SK-N-MC (cell line): Measurements from ENCODE around the gene BBS12.

ENCODE experiments used
- DNase-seq: peaks from one replicate; pipeline ENCODE4 v3.0.0-alpha.2; 2011; ENCODE audit warnings: low read depth, low spot score
- H3K27ac ChIP-seq: fragments of 200-600 bp; sonication (generic); 2 replicates; pipeline ENCODE4 v1.5.1; 2016; ENCODE audit warnings: mixed run types
- H3K36me3 ChIP-seq: fragments of 200-600 bp; sonication (generic); 2 replicates; pipeline ENCODE4 v1.6.1; 2017; ENCODE audit warnings: antibody characterized with exemption, low read length, mixed read lengths; ENCODE audit not compliant: insufficient read depth
- H3K4me3 ChIP-seq: fragments of 200-600 bp; sonication (generic); 2 replicates; pipeline ENCODE4 v1.5.1; 2016
- H3K9ac ChIP-seq: fragments of 200-600 bp; sonication (generic); 2 replicates; pipeline ENCODE4 v1.8.0; 2017; ENCODE audit warnings: mixed run types, mixed read lengths; ENCODE audit not compliant: insufficient read length
- H3K9me3 ChIP-seq: fragments of 200-600 bp; sonication (generic); 2 replicates; pipeline ENCODE4 v1.6.1; 2017; ENCODE audit warnings: low read depth, mild to moderate bottlenecking, antibody characterized with exemption, low read length, moderate library complexity, mixed read lengths
- EZH2 ChIP-seq: fragments of 200-600 bp; sonication (generic); IDR thresholded peaks from one replicate; pipeline ENCODE4 v1.6.1; 2017; ENCODE audit warnings: antibody characterized with exemption
- FOXP2 ChIP-seq: optimal IDR thresholded peaks from 2 replicates; pipeline ENCODE3; 2011; ENCODE audit warnings: mild to moderate bottlenecking, moderate library complexity; ENCODE audit not compliant: insufficient read depth; ENCODE audit errors: extremely low read length, control extremely low read depth
- POLR2AphosphoS5 ChIP-seq: IDR thresholded peaks from 2 replicates; pipeline ENCODE4 v1.6.1; 2012; ENCODE audit warnings: mild to moderate bottlenecking, low read depth, low read length, borderline replicate concordance

BBS12 gene

GRCh38 chr4:122749704-122750454 is 17.4 kb downstream of the BBS12 start:
- H3K9me3 ChIP-seq = no peaks in the 10 kb centered on the region
- no peak for DNase-seq
- no peaks in the 10 kb centered on the region for H3K36me3 ChIP-seq
- no peak overlapping the region for H3K27ac ChIP-seq
- H3K9ac ChIP-seq = no peak overlapping the region
- no peak for TF ChIP-seq EZH2
- TF ChIP-seq POLR2AphosphoS5 = no peak
- no peak for TF ChIP-seq FOXP2
- H3K4me3 ChIP-seq = no peak overlapping the region

- no peak overlapping the region for H3K9ac ChIP-seq
Measured at GRCh38 chr4:122755675-122756074, 23.2 kb downstream of the BBS12 start.

GRCh38 chr4:122758033-122758432 is 25.5 kb downstream of the BBS12 start:
- H3K9me3 ChIP-seq = no peaks in the 10 kb centered on the region
- H3K4me3 ChIP-seq = no peak overlapping the region
- H3K27ac ChIP-seq = no peak overlapping the region
- DNase-seq = no peak
- TF ChIP-seq FOXP2 (no peak), POLR2AphosphoS5 (no peak), EZH2 (no peak)
- no peaks in the 10 kb centered on the region for H3K36me3 ChIP-seq
- H3K9ac ChIP-seq = peak overlapping the region; percentile 1

More at GRCh38 chr4:122755675-122756074, 23.2 kb downstream of the BBS12 start:
- Histone ChIP-seq H3K4me3 (no peak overlapping the region), H3K36me3 (no peaks in the 10 kb centered on the region), H3K27ac (0 out of 2 replicates have a peak overlapping the region, but pooled peaks have one; percentile 0), H3K9me3 (no peaks in the 10 kb centered on the region)
- no peak for TF ChIP-seq FOXP2
- TF ChIP-seq POLR2AphosphoS5 = no peak
- TF ChIP-seq EZH2 = no peak
- no peak for DNase-seq

GRCh38 chr4:122759639-122760310 is 27.3 kb downstream of the BBS12 start:
- Histone ChIP-seq H3K27ac (no peak overlapping the region), H3K9ac (no peak overlapping the region), H3K36me3 (no peaks in the 10 kb centered on the region), H3K9me3 (no peaks in the 10 kb centered on the region), H3K4me3 (no peak overlapping the region)
- no peak for DNase-seq
- no peak for TF ChIP-seq FOXP2
- TF ChIP-seq POLR2AphosphoS5 = no peak
- TF ChIP-seq EZH2 = no peak

GRCh38 chr4:122762520-122762919 is 30.0 kb downstream of the BBS12 start:
- no peak for TF ChIP-seq POLR2AphosphoS5
- TF ChIP-seq FOXP2 = no peak
- no peak for TF ChIP-seq EZH2
- no peaks in the 10 kb centered on the region for H3K36me3 ChIP-seq
- no peaks in the 10 kb centered on the region for H3K9me3 ChIP-seq
- no peak overlapping the region for H3K4me3 ChIP-seq
- no peak for DNase-seq
- H3K27ac ChIP-seq = no peak overlapping the region
- no peak overlapping the region for H3K9ac ChIP-seq

GRCh38 chr4:122762966-122763716 is 30.6 kb downstream of the BBS12 start:
- no peak for TF ChIP-seq POLR2AphosphoS5
- no peak for TF ChIP-seq EZH2
- TF ChIP-seq FOXP2 = no peak
- DNase-seq = no peak
- Histone ChIP-seq H3K36me3 (no peaks in the 10 kb centered on the region), H3K9ac (no peak overlapping the region), H3K27ac (no peak overlapping the region), H3K9me3 (no peaks in the 10 kb centered on the region), H3K4me3 (no peak overlapping the region)

- Histone ChIP-seq H3K27ac (no peak overlapping the region), H3K36me3 (no peaks in the 10 kb centered on the region), H3K9me3 (no peaks in the 10 kb centered on the region), H3K9ac (no peak overlapping the region), H3K4me3 (no peak overlapping the region)
- TF ChIP-seq POLR2AphosphoS5 = no peak
- no peak for DNase-seq
Measured at GRCh38 chr4:122764071-122764820, 31.7 kb downstream of the BBS12 start.

GRCh38 chr4:122764821-122765215 is 32.3 kb downstream of the BBS12 start:
- no peak overlapping the region for H3K9ac ChIP-seq
- DNase-seq = no peak
- no peaks in the 10 kb centered on the region for H3K36me3 ChIP-seq
- H3K4me3 ChIP-seq = no peak overlapping the region
- TF ChIP-seq FOXP2 = no peak
- TF ChIP-seq EZH2 = no peak
- no peak for TF ChIP-seq POLR2AphosphoS5
- no peaks in the 10 kb centered on the region for H3K9me3 ChIP-seq
- H3K27ac ChIP-seq = no peak overlapping the region
